CD4-positive, alpha-beta T cell (primary cell): ENCODE results near the gene ATF2. TPM values are rescaled to one million over a fixed set of nuclear protein-coding genes. Genes with fewer than 3 reads are reported as not detected.

ENCODE experiments used
- ATAC-seq: fragments of 200-7000 bp; cut with Tn5 transposase; one replicate; pipeline ENCODE4 v1.10.0; 2022; ENCODE audit warnings: mild to moderate bottlenecking; ENCODE audit not compliant: poor library complexity
- CTCF ChIA-PET: fragments of 350-600 bp; sonication (Branson Sonifier 250); formaldehyde crosslinking; loops from one replicate; lab custom pipeline; 2021; ENCODE audit warnings: antibody characterized with exemption, inconsistent platforms; lab: Charles Lee
- POLR2A ChIA-PET: fragments of 350-600 bp; sonication (Branson Sonifier 250); formaldehyde crosslinking; loops from one replicate; lab custom pipeline; 2021; ENCODE audit warnings: antibody characterized with exemption, inconsistent platforms; lab: Charles Lee
- DNase-seq, 14 experiments: peaks; one replicate each; pipeline ENCODE4 v3.0.0-alpha.2; 2013 to 2020; ENCODE audit warnings: mixed read lengths in 2 of 14
- H3K27ac ChIP-seq, 2 donors: one replicate each; pipeline versions ENCODE4 v1.5.1 to v1.7.0; 2013; ENCODE audit warnings: low read length in 2 of 2, low read depth in 1 of 2, mild to moderate bottlenecking in 1 of 2
- H3K27me3 ChIP-seq, 2 experiments: 1 replicate in 1 of 2; 2 replicates in 1 of 2; pipeline versions ENCODE4 v1.6.1 to v1.7.0; 2013; ENCODE audit warnings: low read length in 2 of 2, control low read depth in 1 of 2, mild to moderate bottlenecking in 1 of 2, moderate library complexity in 1 of 2; ENCODE audit not compliant: insufficient read depth in 2 of 2, control insufficient read depth in 1 of 2
- H3K36me3 ChIP-seq: one replicate; pipeline ENCODE4 v1.6.1; 2013; ENCODE audit warnings: low read length, control low read depth; ENCODE audit not compliant: insufficient read depth
- H3K4me1 ChIP-seq: one replicate; pipeline ENCODE4 v1.6.1; 2013; ENCODE audit warnings: low read length, control low read depth; ENCODE audit not compliant: insufficient read depth
- H3K4me3 ChIP-seq: one replicate; pipeline ENCODE4 v1.5.1; 2013; ENCODE audit warnings: mild to moderate bottlenecking, low read length, moderate library complexity
- H3K9me3 ChIP-seq, 2 experiments: 1 replicate in 1 of 2; 2 replicates in 1 of 2; pipeline versions ENCODE4 v1.6.1 to v1.7.0; 2013; ENCODE audit warnings: low read length in 2 of 2, mild to moderate bottlenecking in 2 of 2, control low read depth in 1 of 2, moderate library complexity in 1 of 2; ENCODE audit not compliant: control insufficient read depth in 1 of 2, insufficient read depth in 1 of 2
- H3K27ac Mint-ChIP-seq: one replicate; pipeline ENCODE4 v1.8.0; 2020; ENCODE audit warnings: mixed read lengths
- H3K27me3 Mint-ChIP-seq: one replicate; pipeline ENCODE4 v1.8.0; 2021; ENCODE audit warnings: mixed read lengths
- H3K36me3 Mint-ChIP-seq: one replicate; pipeline ENCODE4 v1.8.0; 2021; ENCODE audit warnings: low read depth, mixed read lengths
- H3K4me1 Mint-ChIP-seq: one replicate; pipeline ENCODE4 v1.8.0; 2021; ENCODE audit warnings: low read depth, mixed read lengths
- H3K4me3 Mint-ChIP-seq: one replicate; pipeline ENCODE4 v1.8.0; 2020; ENCODE audit warnings: mild to moderate bottlenecking, mixed read lengths
- H3K9me3 Mint-ChIP-seq: one replicate; pipeline ENCODE4 v1.8.0; 2020; ENCODE audit warnings: mixed read lengths
- intact Hi-C, 2 experiments: fragments of 100-400 bp; cut with DNase I in 1 of 2; cut with micrococcal nuclease in 1 of 2; formaldehyde crosslinking; loops; one replicate each; pipeline versions ENCODE4 v1.15.1 to v1.9.0; 2023 to 2025; cut with DNase I, micrococcal nuclease
- total RNA-seq, 174 experiments: library from RNA in 2 of 174; stranded (reverse) in 2 of 174; gene quantifications; one replicate each; pipeline ENCODE4 v1.2.3 and lab custom pipeline; 2021 to 2026
- TF ChIP-seq, protein P1 (sequence below): fragments of 200-600 bp; IDR thresholded peaks from one replicate; pipeline ENCODE4 v1.8.0; 2022; ENCODE audit warnings: antibody characterized with exemption, mild to moderate bottlenecking

ATF2 gene
- total RNA-seq, 2 experiments from 2014 or later: 44.7 to 44.8 TPM

DNA sequence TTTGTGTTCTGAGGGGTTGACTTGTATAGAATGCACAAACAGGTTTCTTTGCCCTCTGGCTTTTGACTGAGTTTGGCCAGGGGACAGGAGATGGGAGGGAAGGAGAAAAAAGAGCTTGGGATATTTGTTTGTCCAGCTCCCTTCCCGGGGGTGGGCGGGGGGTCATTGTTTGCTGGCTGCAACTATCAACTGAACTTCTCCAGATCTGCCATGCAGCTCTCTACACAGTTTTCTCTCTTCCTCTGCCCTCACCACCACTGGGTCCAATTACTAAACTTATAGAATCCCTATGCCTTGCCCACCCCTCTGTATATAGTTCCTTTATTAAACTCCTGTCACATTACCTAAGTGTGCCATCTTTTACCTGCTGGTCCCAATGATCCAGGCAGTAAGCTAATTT, 130.1 kb downstream of the ATF2 start:
- Mint-ChIP-seq H3K4me1 (peaks cover 6% of the 10 kb centered on the region), H3K4me3 (no peak overlapping the region), H3K9me3 (no peaks in the 10 kb centered on the region), H3K27me3 (no peaks in the 10 kb centered on the region), H3K27ac (no peak overlapping the region), H3K36me3 (no peaks in the 10 kb centered on the region)
- no peaks in the 10 kb centered on the region for H3K4me1 ChIP-seq
- H3K27ac ChIP-seq: no peak overlapping the region
- H3K27me3 ChIP-seq: no peaks in the 10 kb centered on the region
- ATAC-seq (no peak), DNase-seq (no peak)
- ChIA-PET CTCF (no interaction called here), POLR2A (no interaction called here)
- TF ChIP-seq, protein P1, sequence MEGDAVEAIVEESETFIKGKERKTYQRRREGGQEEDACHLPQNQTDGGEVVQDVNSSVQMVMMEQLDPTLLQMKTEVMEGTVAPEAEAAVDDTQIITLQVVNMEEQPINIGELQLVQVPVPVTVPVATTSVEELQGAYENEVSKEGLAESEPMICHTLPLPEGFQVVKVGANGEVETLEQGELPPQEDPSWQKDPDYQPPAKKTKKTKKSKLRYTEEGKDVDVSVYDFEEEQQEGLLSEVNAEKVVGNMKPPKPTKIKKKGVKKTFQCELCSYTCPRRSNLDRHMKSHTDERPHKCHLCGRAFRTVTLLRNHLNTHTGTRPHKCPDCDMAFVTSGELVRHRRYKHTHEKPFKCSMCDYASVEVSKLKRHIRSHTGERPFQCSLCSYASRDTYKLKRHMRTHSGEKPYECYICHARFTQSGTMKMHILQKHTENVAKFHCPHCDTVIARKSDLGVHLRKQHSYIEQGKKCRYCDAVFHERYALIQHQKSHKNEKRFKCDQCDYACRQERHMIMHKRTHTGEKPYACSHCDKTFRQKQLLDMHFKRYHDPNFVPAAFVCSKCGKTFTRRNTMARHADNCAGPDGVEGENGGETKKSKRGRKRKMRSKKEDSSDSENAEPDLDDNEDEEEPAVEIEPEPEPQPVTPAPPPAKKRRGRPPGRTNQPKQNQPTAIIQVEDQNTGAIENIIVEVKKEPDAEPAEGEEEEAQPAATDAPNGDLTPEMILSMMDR: no peak
- intact Hi-C loops: loop anchor here in 1 of 2 experiments (10.0 kb wide), 1 partner anchor 247 kb away; no protein-coding TSS in a partner anchor
- no peak overlapping the region for H3K4me3 ChIP-seq
- H3K9me3 ChIP-seq: no peaks in the 10 kb centered on the region
- H3K36me3 ChIP-seq: no peaks in the 10 kb centered on the region

DNA sequence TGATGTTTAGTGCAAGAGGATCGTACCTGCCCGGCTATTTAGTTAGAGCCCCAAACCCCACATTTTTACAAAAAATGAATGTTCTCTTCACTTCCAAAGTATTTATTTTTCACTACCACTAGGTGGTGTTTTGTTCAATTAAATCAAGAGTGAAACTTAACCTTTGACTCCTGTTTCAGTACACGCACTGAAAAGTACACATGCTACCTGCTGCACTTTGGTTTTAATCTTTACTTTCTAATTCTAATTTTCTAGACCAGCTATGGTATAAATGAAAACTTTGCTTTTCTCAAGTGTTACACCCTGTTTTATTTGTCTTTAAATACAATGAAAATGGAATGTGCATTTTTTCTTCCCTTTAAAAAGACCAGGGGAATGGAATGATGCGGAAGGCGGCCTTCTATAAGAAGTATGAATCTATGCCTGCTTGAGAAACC, 131.4 kb downstream of the ATF2 start:
- DNase-seq (peak in 3 of 14 experiments; percentile 56 to 59 (median 58)), ATAC-seq (peak; percentile 80)
- Mint-ChIP-seq H3K36me3 (no peaks in the 10 kb centered on the region), H3K4me1 (peaks cover 6% of the 10 kb centered on the region), H3K9me3 (no peaks in the 10 kb centered on the region), H3K27me3 (no peaks in the 10 kb centered on the region), H3K4me3 (peak overlapping the region; percentile 1), H3K27ac (no peak overlapping the region)
- intact Hi-C loops: loop anchor here in 1 of 2 experiments (10.0 kb wide), 1 partner anchor 248 kb away; no protein-coding TSS in a partner anchor
- Histone ChIP-seq H3K9me3 (no peaks in the 10 kb centered on the region), H3K4me1 (no peaks in the 10 kb centered on the region), H3K36me3 (no peaks in the 10 kb centered on the region), H3K27me3 (no peaks in the 10 kb centered on the region), H3K27ac (no peak overlapping the region), H3K4me3 (no peak overlapping the region)
- ChIA-PET CTCF (no interaction called here), POLR2A (interaction anchor here (1.0 kb wide), 1 partner anchor 443 kb away, joined by 3 read pairs; no protein-coding TSS in a partner anchor)
- TF ChIP-seq, protein P1: peak; percentile 68

DNA sequence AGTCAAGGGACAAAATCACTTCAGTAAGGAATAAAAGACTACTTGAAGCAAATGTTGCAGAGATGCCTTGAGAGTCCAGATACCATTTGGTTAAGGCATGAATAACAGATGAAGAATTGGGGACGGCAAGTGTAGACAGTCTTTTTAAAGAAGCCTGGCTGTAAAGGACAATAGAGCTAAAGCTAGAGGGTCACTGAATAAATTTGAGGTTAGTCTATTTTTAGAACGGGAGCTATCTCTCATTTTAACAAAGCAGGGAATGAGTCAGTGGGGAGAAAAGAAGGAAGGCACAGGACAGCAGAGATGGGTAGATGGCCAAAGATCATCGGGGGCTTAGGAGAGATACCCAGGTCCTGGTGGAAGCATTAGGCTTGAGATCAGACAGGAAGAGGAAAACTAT, 132.2 kb downstream of the ATF2 start:
- H3K27me3 Mint-ChIP-seq: no peaks in the 10 kb centered on the region
- no peak for DNase-seq
- Histone ChIP-seq H3K27ac (no peak overlapping the region), H3K4me1 (no peaks in the 10 kb centered on the region), H3K27me3 (no peaks in the 10 kb centered on the region), H3K9me3 (no peaks in the 10 kb centered on the region), H3K36me3 (no peaks in the 10 kb centered on the region), H3K4me3 (no peak overlapping the region)
- TF ChIP-seq, protein P1: no peak
- ChIA-PET POLR2A (no interaction called here), CTCF (no interaction called here)
- H3K36me3 Mint-ChIP-seq: no peaks in the 10 kb centered on the region
- intact Hi-C loops: loop anchor here in 1 of 2 experiments (10.0 kb wide), 1 partner anchor 249 kb away; no protein-coding TSS in a partner anchor
- no peak overlapping the region for H3K27ac Mint-ChIP-seq
- ATAC-seq: no peak
- peaks cover 6% of the 10 kb centered on the region for H3K4me1 Mint-ChIP-seq
- H3K4me3 Mint-ChIP-seq: no peak overlapping the region
- no peaks in the 10 kb centered on the region for H3K9me3 Mint-ChIP-seq
